HG02798 (cell line): ENCODE measurements around the gene SLC17A5.
"Not testable (repeated sequence)": the region's sequence is repeated elsewhere in the genome, so short reads cannot be mapped to it uniquely, and the experiment has no call there.

Experiments
- ATAC-seq: cut with Tn5 transposase; IDR thresholded peaks from one replicate; pipeline ENCODE4 v1.9.1; 2021; ENCODE audit warnings: mild to moderate bottlenecking; ENCODE audit not compliant: unreplicated experiment, poor library complexity

SLC17A5 gene

GRCh38 chr6:73571218-73572181 lies 82.3 kb downstream of the SLC17A5 start:
- not testable (repeated sequence) for ATAC-seq

DNA sequence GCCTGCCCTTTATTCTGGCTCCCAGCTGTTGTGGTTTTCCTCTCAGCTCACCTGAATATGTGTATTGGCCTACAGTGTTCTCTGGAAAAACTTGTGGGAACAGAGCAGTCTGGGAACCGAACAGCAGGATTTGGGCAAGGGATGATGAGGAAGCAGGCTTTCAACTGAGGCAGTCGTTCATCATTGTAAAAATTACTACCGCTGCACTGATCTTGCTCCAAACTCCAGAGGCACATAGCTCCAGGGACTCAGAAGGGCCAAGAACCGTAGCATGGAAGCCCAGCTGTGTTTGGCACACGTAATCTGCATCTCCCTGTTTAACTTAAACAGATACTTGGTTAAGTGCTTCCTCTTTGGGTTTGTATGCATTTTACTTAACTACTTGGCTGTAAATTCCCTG lies 84.7 kb downstream of the SLC17A5 start:
- ATAC-seq = no peak

DNA sequence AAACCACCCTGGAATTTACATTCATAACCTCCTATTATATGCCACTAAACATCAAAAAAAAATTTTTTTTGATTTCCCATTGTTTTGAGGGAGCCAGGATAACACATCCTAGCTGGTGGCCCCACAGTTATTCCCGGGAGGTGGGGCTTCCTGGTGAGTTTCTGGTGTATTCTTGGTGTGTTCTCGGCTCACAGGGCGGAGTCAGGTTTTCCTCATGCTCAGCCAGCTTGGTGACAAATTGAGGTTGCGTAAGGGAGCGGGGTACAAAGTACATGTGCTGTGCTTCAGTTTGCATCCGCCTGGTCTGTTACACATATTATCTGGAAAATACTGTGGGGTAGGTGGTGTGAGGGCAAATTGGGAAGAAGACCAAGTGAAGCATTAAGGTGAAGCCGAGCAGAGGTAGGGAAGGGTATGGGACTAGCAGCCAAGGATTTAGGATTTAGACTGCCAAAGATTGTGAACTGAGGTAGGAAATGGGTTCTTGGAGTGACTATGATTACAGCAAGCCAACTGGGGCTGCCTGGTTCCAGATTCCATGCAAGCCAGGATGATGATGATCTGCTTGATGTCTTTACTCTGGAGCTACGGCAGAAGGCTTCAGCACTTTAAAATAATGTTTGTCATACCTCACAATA lies 86.7 kb downstream of the SLC17A5 start:
- ATAC-seq = no peak

DNA sequence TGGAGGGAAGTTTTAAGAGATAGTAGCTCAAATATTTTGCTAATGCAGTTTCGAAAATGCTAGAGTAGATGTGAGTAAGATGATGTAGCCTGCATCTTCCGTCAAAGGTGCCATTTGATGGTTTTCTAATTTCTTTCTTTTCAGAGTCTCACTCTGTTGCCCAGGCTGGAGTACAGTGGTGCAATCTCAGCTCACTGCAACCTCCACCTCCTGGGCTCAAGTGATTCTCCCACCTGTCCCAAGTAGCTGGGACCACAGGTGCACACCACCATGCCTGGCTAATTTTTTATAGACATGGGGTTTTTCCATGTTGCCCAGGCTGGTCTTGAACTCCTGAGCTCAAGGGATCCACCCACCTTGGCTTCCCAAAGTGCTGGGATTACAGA lies 87.3 kb downstream of the SLC17A5 start:
- ATAC-seq = not testable (repeated sequence)

DNA sequence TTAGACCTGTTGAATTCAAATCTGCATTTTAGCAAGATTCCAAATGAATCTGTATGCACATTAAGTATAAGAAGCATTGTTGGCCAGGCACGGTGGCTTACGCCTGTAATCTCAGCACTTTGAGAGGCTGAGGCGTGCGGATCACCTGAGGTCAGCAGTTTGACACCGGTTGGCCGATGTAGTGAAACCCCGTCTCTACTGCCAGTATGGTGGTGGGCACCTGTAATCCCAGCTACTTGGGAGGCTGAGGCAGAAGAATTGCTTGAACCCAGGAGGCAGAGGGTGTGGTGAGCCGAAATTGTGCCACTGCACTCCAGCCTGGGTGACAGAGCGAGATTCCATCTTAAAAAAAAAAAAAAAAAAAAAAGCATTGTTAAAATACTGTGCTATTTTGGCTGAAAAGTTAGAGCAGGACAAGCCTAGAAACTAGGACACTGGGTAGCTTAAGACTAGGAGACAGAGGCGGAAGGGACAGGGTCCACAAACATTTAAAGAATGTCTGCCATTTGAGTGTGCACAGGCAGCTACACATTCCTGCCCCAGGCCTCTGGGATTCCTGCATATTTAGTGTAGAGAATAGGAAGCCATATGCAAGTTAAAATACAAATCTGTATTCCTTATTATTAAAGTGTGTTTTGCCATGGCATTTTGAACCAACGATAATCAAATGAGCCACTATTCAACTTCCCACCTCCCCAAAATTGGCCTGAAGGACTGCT lies 87.9 kb downstream of the SLC17A5 start:
- no peak for ATAC-seq

DNA sequence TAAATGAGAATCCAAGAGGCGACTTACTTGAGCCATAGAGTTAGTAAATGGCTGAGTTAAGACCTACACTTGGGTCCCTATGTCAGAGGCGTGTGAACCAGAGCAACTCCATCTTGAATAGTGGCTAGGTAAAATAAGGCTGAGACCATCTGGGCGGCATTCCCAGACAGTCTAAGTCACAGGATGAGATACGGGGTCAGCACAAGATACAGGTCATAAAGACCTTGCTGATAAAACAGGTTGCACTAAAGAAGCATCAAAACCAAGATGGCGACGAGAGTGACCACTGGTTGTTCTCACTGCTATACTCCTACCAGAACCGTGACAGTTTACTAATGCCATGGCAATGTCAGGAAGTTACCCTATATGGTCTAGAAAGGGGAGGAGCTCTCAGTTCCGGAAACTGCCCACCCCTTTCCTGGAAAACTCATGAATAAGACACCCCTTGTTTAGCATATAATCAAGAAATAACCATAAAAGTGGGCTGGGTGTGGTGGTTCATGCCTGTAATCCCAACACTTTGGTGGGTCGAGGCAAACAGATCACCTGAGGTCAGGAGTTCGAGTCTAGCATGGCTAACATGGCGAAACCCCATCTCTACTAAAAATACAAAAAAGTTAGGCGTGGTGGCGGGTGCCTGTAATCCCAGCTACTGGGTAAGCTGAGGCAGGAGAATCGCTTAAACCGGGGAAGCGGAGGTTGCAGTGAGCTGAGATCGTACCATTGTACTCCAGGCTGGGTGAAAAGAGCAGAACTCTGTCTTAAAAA lies 89.0 kb downstream of the SLC17A5 start:
- no peak for ATAC-seq

GRCh38 chr6:73562558-73562957 lies 91.2 kb downstream of the SLC17A5 start:
- ATAC-seq = no peak

DNA sequence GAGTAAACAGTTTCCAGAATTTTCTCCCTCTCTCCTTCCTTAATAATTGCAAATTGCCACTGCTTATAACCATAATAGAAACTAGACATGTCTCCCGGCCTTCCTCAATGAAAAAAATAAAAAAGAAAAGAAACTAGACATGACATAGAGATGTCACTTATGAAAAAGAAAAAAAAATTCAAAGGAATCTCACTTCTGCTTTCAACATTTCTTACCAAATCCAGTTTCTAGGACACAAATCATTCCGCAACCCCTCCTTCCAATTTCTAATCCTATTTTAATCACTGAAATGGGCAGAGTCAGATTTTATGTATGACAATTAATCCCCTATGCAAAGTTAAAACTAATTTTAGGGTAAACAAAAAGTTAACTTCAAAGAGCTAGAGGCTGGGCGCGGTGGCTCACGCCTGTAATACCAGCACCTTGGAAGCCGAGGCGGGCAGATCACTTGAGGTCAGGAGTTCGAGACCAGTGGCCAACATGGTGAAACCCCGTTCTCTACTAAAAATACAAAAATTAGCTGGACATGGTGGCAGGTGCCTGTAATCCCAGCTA lies 92.9 kb downstream of the SLC17A5 start:
- peak; percentile 58 for ATAC-seq

DNA sequence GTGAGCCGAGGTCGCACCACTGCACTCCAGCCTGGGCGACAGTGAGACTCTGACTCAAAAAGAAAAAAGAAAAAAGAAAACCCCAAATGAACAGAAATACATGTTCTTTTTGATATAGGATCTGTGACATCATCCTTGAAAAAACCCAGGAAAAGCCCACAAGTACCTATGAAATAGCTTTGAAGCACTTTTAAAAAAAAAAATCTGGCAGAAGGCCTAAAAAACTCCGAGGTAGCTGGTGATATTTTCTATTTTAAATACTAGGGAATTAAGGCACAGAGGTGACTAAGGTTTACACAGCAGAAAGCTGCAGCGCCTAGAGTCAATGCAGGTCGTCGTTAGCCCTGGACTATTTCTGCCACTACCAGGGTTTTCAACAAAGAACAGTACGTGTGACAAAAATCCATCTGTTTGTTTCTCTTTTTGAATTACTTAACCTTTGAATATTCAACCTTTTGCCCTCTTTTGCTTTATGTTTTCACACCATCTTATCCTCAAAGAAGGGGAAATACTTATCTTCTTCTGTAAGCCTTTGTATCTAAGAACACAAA lies 93.5 kb downstream of the SLC17A5 start:
- ATAC-seq = peak; percentile 53

GRCh38 chr6:73559399-73559794 lies 94.4 kb downstream of the SLC17A5 start:
- ATAC-seq = not testable (repeated sequence)

GRCh38 chr6:73558624-73559398 lies 95.0 kb downstream of the SLC17A5 start:
- peak; percentile 54 for ATAC-seq

- no peak for ATAC-seq
Measured at GRCh38 chr6:73556836-73557235, 97.0 kb downstream of the SLC17A5 start.

DNA sequence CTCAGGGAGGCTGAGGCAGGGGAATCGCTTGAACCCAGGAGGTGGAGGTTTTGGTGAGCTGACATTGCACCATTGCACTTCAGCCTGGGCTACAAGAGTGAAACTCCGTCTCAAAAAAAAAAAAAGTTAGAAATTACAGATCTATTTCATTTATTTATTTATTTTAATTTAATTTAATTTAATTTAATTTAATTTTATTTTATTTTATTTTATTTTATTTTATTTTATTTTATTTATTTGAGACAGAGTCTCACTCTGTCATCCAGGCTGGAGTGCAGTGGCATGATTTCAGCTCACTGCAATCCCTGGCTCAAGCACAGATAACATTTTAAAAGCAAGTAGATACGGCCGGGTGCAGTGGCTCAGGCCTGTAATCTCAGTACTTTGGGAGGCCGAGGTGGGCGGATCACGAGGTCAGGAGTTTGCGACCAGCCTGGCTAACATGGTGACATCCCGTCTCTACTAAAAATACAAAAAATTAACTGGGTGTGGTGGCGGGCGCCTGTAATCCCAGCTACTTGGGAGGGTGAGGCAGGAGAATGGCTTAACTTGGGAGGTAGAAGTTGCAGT lies 98.3 kb downstream of the SLC17A5 start:
- ATAC-seq = not testable (repeated sequence)

DNA sequence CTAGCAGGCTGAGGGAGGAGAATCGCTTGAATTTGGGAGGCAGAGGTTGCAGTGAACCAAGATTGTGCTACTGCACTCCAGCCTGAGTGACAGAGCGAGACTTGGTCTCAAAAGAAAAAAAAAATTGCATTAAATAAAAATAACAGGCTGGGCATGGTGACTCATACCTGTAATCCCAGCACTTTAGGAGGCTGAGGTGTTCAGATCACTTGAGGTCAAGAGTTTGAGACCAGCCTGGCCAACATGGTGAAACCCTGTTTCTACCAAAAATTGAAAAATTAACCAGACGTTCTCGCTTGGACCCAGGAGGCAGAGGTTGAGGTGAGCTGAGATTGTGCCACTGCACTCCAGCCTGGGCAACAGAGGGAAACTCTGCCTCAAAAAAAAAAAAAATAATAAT lies 102.7 kb downstream of the SLC17A5 start:
- ATAC-seq = not testable (repeated sequence)

GRCh38 chr6:73548458-73549446 lies 105.0 kb downstream of the SLC17A5 start:
- no peak for ATAC-seq

- no peak for ATAC-seq
Measured at GRCh38 chr6:73547036-73547435, 106.8 kb downstream of the SLC17A5 start.
